SK-N-SH (cell line): ENCODE data around the gene PGM2L1.
A peak's percentile ranks its signal among the peaks of the same experiment; 100 is the strongest.

ENCODE experiments used
- EP300 ChIP-seq, 2 experiments: IDR thresholded peaks; 2 replicates each; pipeline versions ENCODE4 v1.4.0 to v1.6.1; 2012; ENCODE audit warnings: borderline replicate concordance in 1 of 2, low read depth in 1 of 2, low read length in 1 of 2
- EZH2phosphoT487 ChIP-seq: fragments of 200-600 bp; sonication (generic); IDR thresholded peaks from 2 replicates; pipeline ENCODE4 v1.6.1; 2017; ENCODE audit warnings: low read depth, mixed run types, mild to moderate bottlenecking, antibody characterized with exemption, moderate library complexity, borderline replicate concordance
- TF ChIP-seq, protein P1 (sequence below): fragments of 200-600 bp; sonication (generic); IDR thresholded peaks from 2 replicates; pipeline ENCODE4 v1.6.1; 2017; ENCODE audit warnings: antibody characterized with exemption, mild to moderate bottlenecking, moderate library complexity

DNA sequence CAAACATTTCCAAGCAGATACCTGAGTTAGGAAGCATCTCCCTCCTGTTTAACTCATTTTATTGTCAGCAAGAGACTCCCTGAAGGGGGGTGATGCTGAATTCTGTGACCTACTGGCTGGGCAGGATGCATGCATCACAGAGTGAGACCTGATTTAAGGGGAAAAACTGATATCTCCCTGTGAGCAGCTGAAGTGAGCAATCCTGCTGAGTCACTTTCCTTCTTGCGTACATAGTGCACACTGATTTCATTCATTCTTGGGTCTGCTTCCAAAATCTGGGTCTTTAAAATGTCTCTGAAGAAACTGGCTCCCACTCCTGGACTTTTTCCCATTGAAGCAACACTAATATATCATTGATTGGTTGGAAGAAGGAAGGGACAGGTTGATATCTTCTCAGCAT, 110.1 kb downstream of the PGM2L1 start:
- TF ChIP-seq, protein P1, sequence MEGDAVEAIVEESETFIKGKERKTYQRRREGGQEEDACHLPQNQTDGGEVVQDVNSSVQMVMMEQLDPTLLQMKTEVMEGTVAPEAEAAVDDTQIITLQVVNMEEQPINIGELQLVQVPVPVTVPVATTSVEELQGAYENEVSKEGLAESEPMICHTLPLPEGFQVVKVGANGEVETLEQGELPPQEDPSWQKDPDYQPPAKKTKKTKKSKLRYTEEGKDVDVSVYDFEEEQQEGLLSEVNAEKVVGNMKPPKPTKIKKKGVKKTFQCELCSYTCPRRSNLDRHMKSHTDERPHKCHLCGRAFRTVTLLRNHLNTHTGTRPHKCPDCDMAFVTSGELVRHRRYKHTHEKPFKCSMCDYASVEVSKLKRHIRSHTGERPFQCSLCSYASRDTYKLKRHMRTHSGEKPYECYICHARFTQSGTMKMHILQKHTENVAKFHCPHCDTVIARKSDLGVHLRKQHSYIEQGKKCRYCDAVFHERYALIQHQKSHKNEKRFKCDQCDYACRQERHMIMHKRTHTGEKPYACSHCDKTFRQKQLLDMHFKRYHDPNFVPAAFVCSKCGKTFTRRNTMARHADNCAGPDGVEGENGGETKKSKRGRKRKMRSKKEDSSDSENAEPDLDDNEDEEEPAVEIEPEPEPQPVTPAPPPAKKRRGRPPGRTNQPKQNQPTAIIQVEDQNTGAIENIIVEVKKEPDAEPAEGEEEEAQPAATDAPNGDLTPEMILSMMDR = no peak
- peak in 1 of 2 experiments; percentile 44; a peak in 1 of 4 replicates for TF ChIP-seq EP300 (IDR thresholded peaks at IDR 0.05; ENCODE audit: borderline replicate concordance in 1 of 2, low read depth in 1 of 2, low read length in 1 of 2)
- no peak for TF ChIP-seq EZH2phosphoT487
